Mononuclear cell (primary cell): Measurements from ENCODE around the gene GEMIN5. TPM values are rescaled to one million over a fixed set of nuclear protein-coding genes. Genes with fewer than 3 reads are reported as not detected.

Experiments
- H3K27me3 ChIP-seq: 2 replicates; pipeline ENCODE4 v1.6.0; 2011; ENCODE audit warnings: low read length, control low read depth; ENCODE audit not compliant: insufficient read depth
- H3K4me1 ChIP-seq: 2 replicates; pipeline ENCODE4 v1.5.1; 2011; ENCODE audit warnings: mild to moderate bottlenecking, low read length, control low read depth; ENCODE audit not compliant: insufficient read depth
- H3K4me3 ChIP-seq: 2 replicates; pipeline ENCODE4 v1.5.1; 2011; ENCODE audit warnings: mild to moderate bottlenecking, low read length, moderate library complexity
- H3K9me3 ChIP-seq: 2 replicates; pipeline ENCODE4 v1.5.1; 2011; ENCODE audit warnings: low read depth, mild to moderate bottlenecking, control low read depth, low read length
- total RNA-seq: library from RNA; depleted of rRNA; stranded (reverse); fragments of >200 nt; gene quantifications from one replicate; pipeline ENCODE4 v1.2.3, GENCODE V29; 2012

Gene GEMIN5
- total RNA-seq, 1 donor, result 3.7 TPM

GRCh38 chr5:154851351-154851750, 86.7 kb downstream of the GEMIN5 start:
- Histone ChIP-seq H3K4me3 (no peak overlapping the region), H3K4me1 (peaks cover 14% of the 10 kb centered on the region), H3K27me3 (no peaks in the 10 kb centered on the region), H3K9me3 (no peaks in the 10 kb centered on the region)

GRCh38 chr5:154850255-154851062, 87.6 kb downstream of the GEMIN5 start, which contains the start of gene FAXDC2:
FAXDC2 (minus strand) TSS chr5:154850603; CDS start chr5:154838178, 12,425 bp downstream.
- Histone ChIP-seq H3K4me3 (no peak within 1 kb of the TSS), H3K9me3 (no peaks in the 10 kb centered on the region)

GRCh38 chr5:154849791-154850201, 88.2 kb downstream of the GEMIN5 start:
- Histone ChIP-seq H3K4me3 (no peak overlapping the region), H3K9me3 (no peaks in the 10 kb centered on the region), H3K4me1 (peaks cover 14% of the 10 kb centered on the region), H3K27me3 (no peaks in the 10 kb centered on the region)

More at GRCh38 chr5:154850255-154851062, 87.6 kb downstream of the GEMIN5 start, which contains the start of gene FAXDC2:
- Histone ChIP-seq H3K4me1 (peaks cover 14% of the 10 kb centered on the region), H3K27me3 (no peaks in the 10 kb centered on the region)

- Histone ChIP-seq H3K9me3 (no peaks in the 10 kb centered on the region), H3K4me3 (no peak overlapping the region), H3K4me1 (peaks cover 14% of the 10 kb centered on the region), H3K27me3 (no peaks in the 10 kb centered on the region)
These were observed 88.7 kb downstream of the GEMIN5 start for GRCh38 chr5:154849264-154849785.

- no peak overlapping the region for H3K4me3 ChIP-seq
- no peaks in the 10 kb centered on the region for H3K9me3 ChIP-seq
- H3K27me3 ChIP-seq, result no peaks in the 10 kb centered on the region
- H3K4me1 ChIP-seq, result peaks cover 3% of the 10 kb centered on the region
These were observed 93.2 kb downstream of the GEMIN5 start for GRCh38 chr5:154844809-154845208.

GRCh38 chr5:154842689-154843530, 95.1 kb downstream of the GEMIN5 start:
- Histone ChIP-seq H3K9me3 (no peaks in the 10 kb centered on the region), H3K27me3 (no peaks in the 10 kb centered on the region), H3K4me1 (no peaks in the 10 kb centered on the region), H3K4me3 (no peak overlapping the region)

- Histone ChIP-seq H3K9me3 (no peaks in the 10 kb centered on the region), H3K27me3 (no peaks in the 10 kb centered on the region), H3K4me1 (no peaks in the 10 kb centered on the region), H3K4me3 (no peak overlapping the region)
These were observed 96.7 kb downstream of the GEMIN5 start for GRCh38 chr5:154841273-154841661.

- no peak overlapping the region for H3K4me3 ChIP-seq
- no peaks in the 10 kb centered on the region for H3K4me1 ChIP-seq
- no peaks in the 10 kb centered on the region for H3K27me3 ChIP-seq
- H3K9me3 ChIP-seq, result no peaks in the 10 kb centered on the region
These were observed 97.4 kb downstream of the GEMIN5 start for GRCh38 chr5:154840435-154841272.

Other genes starting within 250 kb of the GEMIN5 start
- 45.3 TPM for gene LARP1, start 182.8 kb downstream of the GEMIN5 start, total RNA-seq
- 17.8 TPM for gene FAXDC2, start 87.6 kb downstream of the GEMIN5 start, total RNA-seq
- 190 TPM for gene CNOT8, start 79.6 kb downstream of the GEMIN5 start, total RNA-seq
- gene MRPL22, start 2.9 kb upstream of the GEMIN5 start, total RNA-seq, result 11.6 TPM
- gene KIF4B, start 75.5 kb upstream of the GEMIN5 start, total RNA-seq, result not detected